22Rv1 (cell line): ENCODE data around the gene NOS1AP.

ENCODE experiments used
- H3K27ac ChIP-seq: fragments of 450-650 bp; 2 replicates; pipeline ENCODE4 v1.5.1; 2017
- ZFX ChIP-seq: fragments of 450-650 bp; IDR thresholded peaks from 2 replicates; pipeline ENCODE4 v1.6.1; 2017; ENCODE audit warnings: antibody characterized with exemption, borderline replicate concordance
- TF ChIP-seq, protein P1 (sequence below): fragments of 450-650 bp; IDR thresholded peaks from 2 replicates; pipeline ENCODE4 v1.5.1; 2017; ENCODE audit warnings: mild to moderate bottlenecking

NOS1AP gene

GRCh38 chr1:162374406-162374805, 304.9 kb downstream of the NOS1AP start:
- H3K27ac ChIP-seq, result no peak overlapping the region
- no peak for TF ChIP-seq ZFX
- TF ChIP-seq, protein P1, sequence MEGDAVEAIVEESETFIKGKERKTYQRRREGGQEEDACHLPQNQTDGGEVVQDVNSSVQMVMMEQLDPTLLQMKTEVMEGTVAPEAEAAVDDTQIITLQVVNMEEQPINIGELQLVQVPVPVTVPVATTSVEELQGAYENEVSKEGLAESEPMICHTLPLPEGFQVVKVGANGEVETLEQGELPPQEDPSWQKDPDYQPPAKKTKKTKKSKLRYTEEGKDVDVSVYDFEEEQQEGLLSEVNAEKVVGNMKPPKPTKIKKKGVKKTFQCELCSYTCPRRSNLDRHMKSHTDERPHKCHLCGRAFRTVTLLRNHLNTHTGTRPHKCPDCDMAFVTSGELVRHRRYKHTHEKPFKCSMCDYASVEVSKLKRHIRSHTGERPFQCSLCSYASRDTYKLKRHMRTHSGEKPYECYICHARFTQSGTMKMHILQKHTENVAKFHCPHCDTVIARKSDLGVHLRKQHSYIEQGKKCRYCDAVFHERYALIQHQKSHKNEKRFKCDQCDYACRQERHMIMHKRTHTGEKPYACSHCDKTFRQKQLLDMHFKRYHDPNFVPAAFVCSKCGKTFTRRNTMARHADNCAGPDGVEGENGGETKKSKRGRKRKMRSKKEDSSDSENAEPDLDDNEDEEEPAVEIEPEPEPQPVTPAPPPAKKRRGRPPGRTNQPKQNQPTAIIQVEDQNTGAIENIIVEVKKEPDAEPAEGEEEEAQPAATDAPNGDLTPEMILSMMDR, result no peak

DNA sequence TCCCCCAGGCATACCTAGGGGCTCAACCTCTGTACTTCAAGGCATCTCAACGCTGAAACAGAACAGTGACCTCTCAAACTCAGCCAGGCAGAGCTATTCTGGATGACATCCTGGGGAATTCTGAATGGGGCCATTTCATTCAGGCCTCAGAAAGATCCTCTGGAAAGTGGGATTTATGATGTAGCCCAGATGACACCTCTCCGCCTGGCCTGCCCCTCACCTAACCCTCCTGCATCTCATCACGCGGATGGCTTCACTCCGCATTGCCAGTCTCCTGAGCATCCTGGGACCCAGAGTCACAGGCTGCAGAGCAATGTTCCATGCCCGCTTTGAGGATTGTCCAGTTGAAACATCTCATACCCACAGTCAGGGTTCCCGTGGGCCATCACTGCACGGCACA, 306.0 kb downstream of the NOS1AP start:
- H3K27ac ChIP-seq, result no peak overlapping the region
- no peak for TF ChIP-seq ZFX
- TF ChIP-seq, protein P1, result no peak

DNA sequence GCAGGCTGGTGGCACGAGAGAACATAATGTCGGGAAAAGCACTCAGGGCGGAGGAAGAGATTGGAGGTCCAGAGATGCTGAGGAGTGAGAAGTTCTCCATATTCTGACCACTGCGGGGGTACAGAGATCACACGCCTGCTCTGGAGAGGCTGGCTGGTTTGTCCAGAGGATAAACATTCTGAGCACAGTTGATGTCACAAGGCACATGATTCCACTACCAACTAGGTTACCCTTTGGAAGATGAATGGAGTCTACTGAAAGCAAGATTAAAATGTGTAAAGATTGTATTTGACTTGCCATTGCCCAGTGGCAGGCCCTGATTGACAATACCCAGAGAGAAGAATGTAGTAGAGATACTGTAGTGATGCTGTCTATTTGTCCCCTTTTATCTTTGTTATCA, 307.2 kb downstream of the NOS1AP start, which contains the start of gene SPATA46:
Gene SPATA46 (minus strand): TSS at position 164 of the 400 bp plus-strand sequence. CDS start 64 bp downstream, at position 100.
- H3K27ac ChIP-seq, result no peak within 1 kb of the TSS
- TF ChIP-seq, protein P1, result no peak
- TF ChIP-seq ZFX, result no peak

GRCh38 chr1:162380061-162380846, 310.8 kb downstream of the NOS1AP start:
- no peak overlapping the region for H3K27ac ChIP-seq
- TF ChIP-seq ZFX, result no peak
- TF ChIP-seq, protein P1, result no peak

GRCh38 chr1:162381383-162381782, 311.9 kb downstream of the NOS1AP start, which contains the start of gene C1orf226:
Gene C1orf226 (plus strand): TSS chr1:162381728. CDS start chr1:162381902, 174 bp downstream.
- peak within 1 kb of the TSS; percentile 96 for H3K27ac ChIP-seq
- TF ChIP-seq ZFX, result no peak
- TF ChIP-seq, protein P1, result no peak

DNA sequence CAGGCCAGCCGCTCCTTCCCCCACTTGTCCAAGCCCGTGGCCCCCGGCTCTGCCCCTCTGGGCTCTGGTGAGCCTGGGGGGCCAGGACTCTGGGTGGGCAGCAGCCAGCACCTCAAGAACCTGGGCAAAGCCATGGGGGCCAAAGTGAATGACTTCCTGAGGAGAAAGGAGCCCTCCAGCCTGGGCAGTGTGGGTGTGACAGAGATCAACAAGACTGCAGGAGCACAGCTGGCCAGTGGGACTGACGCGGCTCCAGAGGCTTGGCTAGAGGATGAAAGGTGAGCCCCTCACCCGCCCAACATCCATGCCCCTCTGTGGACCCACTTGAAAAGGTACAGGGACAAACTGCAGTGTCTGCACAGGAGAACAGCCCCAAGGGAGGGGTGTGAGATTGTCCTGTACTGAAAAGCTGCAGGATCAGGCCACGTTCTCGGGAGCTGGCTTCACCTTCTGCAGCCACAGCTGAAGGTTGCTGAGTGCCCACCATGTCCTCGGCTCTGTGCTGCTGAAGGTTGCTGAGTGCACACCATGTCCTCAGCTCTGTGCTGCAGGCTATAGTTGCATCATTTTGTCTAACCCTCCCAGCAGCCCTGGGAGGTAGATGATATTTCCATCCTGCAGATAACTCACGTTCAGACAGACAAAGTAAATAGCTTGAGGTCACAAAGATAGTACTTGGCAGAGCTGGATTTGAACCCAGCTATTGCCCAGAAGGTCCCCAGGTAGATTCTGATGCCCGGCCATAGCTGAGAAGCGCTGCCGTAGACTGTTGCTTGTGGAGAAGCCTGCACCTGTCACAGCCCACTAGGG, 312.7 kb downstream of the NOS1AP start:
- peak overlapping the region; percentile 96 for H3K27ac ChIP-seq
- TF ChIP-seq, protein P1, result no peak
- no peak for TF ChIP-seq ZFX
